Loucy (cell line): ENCODE measurements around the gene PLA2G15.

ENCODE experiments used
- EZH2phosphoT487 ChIP-seq: fragments of 200-600 bp; IDR thresholded peaks from 2 replicates; pipeline ENCODE4 v1.6.1; 2018; ENCODE audit warnings: antibody characterized with exemption, mild to moderate bottlenecking, moderate library complexity, borderline replicate concordance
- TF ChIP-seq, protein P1 (sequence below): fragments of 200-600 bp; sonication (generic); conservative IDR thresholded peaks from 2 replicates; pipeline ENCODE4 v1.5.1; 2014; ENCODE audit warnings: mild to moderate bottlenecking, antibody characterized with exemption, low read length

DNA sequence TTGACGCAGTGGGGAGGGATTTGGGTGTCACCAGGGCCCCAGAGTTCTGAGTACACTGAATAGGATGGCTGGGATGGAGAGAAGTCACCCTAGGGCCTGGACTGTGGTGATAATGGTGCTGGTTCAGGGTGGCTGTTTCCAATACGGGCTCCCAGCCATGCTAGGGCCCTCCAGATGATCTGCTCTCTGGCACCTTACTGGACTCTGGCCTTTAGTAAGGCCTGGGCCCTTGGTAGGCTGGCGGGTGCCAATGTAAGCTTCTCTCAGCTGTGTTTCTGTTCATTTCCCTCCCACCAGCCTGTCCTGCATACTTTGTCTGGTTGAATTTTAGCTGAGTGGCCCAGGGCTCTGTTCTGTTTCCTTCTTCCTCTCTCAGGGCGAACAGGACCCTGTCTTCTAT is 2.8 kb downstream of the PLA2G15 start:
- TF ChIP-seq, protein P1, sequence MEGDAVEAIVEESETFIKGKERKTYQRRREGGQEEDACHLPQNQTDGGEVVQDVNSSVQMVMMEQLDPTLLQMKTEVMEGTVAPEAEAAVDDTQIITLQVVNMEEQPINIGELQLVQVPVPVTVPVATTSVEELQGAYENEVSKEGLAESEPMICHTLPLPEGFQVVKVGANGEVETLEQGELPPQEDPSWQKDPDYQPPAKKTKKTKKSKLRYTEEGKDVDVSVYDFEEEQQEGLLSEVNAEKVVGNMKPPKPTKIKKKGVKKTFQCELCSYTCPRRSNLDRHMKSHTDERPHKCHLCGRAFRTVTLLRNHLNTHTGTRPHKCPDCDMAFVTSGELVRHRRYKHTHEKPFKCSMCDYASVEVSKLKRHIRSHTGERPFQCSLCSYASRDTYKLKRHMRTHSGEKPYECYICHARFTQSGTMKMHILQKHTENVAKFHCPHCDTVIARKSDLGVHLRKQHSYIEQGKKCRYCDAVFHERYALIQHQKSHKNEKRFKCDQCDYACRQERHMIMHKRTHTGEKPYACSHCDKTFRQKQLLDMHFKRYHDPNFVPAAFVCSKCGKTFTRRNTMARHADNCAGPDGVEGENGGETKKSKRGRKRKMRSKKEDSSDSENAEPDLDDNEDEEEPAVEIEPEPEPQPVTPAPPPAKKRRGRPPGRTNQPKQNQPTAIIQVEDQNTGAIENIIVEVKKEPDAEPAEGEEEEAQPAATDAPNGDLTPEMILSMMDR = no peak
- TF ChIP-seq EZH2phosphoT487 = no peak
